NCI-H1436 treated with DMSO at 0.1 percent for 48 hours (cell line): ENCODE data around the gene NR6A1.
"Not testable (repeated sequence)": the region's sequence is repeated elsewhere in the genome, so short reads cannot be mapped to it uniquely, and the experiment has no call there.

Experiments
- DNase-seq: peaks from one replicate; lab custom pipeline; 2025; lab: John Stamatoyannopoulos, UW

The NR6A1 gene

DNA sequence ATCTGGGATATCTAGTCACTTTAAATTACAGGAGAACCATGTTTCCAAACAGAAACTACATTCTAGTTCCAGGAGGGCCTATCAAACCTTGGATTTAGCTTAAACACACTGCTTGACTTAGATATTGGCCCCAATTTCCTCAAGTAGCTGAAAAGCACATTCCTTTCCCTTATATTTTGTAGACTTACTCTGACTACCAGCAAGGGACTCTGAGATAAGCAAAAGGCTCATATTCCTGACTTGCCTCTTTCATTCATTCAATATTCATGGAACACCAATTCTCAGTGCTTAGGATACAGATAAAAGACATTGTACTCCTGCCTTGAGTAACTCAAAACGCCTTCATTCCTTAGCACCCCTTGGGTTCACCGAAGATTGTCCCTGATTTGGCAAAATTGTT lies 11.8 kb downstream of the NR6A1 start:
- no peak for DNase-seq

DNA sequence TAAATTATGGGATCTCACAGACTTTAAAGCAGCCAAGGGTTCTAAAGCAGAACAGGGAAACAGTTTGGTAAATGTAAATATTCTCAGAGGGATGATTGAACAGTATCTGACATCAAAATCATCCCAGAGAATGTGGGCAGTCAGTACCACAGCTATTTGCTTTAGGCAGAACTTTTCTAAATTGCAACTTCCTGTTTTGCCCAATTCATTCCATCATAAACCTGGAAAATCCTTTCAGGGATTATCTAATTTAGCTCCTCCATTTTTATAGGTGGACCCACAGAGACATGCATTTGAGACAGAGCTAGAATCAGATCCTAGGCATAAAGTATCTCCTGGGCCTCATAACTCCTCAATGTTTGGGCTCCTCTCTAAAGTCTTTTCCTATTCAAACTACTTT lies 12.4 kb downstream of the NR6A1 start:
- DNase-seq = no peak

DNA sequence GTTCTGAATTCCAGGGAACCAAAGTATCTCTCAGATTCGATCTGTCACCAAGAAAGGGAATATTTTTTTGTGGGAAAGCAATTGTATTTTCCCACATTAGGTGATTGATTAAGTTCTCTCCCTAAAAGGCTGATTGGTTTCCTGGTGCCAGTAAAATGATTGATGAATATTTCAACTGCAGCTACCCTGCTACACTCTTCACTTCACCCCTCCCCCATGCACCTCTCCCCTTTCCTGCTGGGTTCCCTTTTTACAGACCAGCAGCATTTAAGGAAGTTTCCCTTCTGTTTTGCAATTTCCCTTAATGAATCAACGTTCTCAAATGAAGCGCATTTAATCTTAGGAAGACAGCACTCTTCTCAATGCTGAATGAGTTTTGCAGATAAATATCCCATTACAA lies 13.1 kb downstream of the NR6A1 start:
- no peak for DNase-seq

DNA sequence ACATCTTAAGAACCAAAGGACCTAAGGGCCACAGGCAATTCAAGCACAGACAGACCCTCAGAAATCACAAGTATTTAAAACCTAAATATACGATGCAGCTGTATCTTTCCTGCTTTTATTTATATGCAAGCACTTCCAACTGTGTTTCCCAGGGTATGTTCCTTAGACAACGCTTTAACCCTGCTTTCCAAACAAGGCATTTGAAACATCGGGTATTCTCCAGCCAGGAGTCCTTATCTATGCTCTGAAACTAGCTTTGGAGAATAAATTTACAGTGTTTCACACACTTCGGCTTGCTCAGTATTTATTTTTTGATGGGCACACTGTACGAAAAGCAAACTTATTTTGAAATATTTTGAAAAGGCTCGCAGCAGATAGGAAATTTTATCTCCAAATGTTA lies 13.5 kb downstream of the NR6A1 start:
- no peak for DNase-seq

DNA sequence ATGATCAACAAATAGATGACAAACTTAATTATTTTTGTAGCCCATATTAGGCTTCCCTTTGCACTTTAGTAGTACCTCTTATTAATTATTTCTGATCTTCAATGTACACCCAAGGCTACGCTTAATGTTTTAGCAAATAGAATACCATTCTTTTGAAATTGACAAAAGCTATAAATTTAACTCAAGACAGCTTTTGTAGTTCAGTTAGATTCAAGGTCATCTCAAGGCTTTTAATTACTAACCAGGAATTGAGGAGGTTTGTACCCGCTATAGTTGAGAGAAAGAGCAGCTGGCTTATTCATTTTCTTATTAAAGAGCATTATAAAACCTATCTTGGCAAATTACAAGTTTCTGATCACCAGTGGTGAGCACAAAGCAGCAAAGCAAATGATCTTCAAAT lies 15.1 kb downstream of the NR6A1 start:
- no peak for DNase-seq

DNA sequence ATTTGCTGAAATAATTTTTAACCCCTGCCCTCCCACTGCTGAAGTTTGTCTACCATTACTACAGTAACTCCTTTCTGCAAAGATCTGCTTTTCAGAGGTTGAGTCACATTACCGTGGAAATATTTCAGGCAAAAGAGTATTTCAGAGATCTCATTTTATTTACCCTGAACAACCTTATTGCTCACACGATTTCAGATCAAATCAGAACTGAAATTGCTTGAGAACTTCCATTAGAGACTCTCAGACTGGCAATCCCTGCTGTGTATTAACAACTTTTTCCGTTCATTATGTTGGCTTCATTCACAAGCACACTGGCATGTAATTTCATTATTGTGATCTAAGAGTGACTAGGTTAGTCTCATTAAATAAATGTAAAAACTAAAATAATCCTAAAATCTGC lies 16.1 kb downstream of the NR6A1 start:
- DNase-seq = no peak

DNA sequence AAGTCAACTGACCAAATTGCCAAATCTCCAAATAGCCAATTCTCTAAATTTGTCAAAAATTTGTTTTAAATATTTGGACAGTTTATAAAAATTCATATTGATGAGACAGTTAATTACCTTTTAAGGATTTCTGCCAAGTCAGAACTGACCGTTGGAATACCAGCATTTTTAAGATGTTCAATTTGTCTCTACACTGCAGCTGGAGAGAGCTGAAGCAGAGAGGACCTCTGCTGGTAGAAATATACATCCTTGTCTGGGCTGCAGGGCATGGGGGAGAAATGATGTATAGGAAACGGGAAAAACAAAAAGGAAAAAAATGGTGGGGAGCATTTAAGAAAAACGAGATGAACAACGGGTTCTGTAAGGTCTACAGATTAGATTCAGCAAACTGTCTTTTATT lies 16.8 kb downstream of the NR6A1 start:
- DNase-seq = no peak

DNA sequence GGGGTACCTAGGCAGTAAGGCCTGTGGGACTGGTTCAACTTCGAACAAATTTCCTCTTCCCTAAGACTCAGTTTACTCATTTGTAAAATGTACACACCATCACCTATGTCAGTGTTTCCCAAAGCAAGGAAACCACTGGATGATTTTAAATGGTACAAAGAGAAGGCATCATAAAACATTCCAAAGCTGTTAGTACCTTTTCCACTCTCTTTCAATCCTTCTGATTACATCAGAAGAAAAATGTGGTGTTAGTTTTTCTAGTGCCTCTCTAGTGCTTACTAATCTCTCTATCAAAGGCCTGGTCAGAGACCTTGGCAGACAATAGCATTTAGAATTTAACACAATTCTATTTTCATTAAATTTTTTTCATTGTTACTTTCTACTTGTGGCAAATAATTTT lies 18.1 kb downstream of the NR6A1 start:
- no peak for DNase-seq

DNA sequence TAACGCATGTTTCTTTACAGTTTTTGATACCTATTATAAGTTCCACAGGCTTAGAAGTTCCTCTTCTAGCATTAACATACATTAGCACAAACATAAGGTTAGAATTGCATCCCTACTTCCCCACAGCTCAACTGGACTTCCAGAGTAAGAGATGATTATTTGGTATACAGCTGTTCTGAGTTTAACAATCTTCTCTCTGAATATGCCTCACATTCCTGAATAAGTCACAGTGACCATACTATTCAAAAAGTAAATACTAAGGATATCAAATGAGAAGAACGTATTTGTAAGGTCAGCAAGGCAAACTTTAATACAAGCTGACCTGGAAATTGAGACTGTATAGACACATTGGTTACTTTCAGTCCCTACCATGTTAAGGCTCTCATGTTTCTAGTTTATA lies 21.3 kb downstream of the NR6A1 start:
- DNase-seq = no peak

DNA sequence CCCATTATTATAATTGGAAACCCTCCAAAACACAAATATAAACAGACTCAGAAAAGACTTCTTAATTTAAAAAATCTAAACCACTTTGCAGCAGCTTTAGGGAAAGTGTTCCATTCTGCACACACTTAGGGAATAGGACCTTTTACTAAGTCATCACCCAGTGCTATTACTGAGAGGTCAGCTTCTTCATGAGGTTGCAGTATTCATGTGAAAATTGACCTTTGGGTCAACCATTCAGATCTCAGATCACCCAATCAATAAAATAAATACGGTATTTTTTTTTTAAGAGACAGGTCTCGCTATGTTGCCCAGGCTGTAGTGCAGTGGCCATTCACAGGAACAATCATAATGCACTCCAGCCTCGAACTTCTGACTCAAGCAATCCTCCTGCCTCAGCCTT lies 21.8 kb downstream of the NR6A1 start:
- DNase-seq = no peak

DNA sequence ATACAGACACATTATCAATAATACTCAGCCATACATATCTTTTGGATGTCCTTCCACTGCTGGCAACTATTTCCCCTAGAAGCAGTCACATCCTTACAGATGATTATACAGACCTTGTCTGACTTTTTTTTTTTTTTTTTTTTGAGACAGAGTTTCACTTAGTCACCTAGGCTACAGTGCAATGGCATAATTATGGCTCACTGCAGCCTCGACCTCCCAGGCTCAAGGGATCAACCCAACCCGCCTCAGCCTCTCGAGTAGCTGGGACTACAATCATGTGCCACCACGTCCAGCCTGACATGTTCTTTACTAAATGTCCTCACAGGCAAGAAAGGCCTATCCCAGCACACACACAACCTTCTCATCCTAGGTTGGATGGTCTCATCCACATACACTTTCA lies 24.0 kb downstream of the NR6A1 start:
- DNase-seq = no peak

DNA sequence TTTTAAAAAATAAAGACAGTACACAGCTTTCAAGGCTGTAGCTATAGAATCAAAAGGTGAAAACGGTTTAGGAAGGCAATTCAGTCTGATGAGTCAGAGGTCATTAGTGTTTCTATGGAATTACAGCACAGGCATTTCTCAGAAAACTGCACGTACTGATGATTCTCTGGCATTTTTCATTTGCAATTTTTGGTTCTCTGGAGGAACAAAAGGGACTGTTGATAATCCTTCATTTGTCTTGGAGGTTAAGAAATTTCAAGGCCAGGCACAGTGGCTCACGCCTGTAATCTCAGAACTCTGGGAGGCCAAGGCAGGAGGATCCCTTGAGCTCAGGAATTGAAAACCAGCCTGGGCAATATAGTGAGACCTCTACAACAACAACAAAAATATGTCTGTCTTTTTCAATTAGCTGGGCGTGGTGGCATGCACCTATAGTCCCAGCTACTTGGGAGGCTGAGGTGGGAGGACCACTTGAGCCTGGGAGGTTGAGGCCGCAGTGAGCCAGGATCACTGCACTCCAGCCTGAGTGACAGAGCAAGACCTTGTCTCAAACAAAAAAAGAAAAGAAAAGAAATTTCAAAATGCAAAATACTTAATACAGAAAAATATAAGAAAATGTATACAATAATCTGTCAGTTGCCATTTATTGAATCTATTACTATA lies 27.3 kb downstream of the NR6A1 start:
- DNase-seq = no peak

DNA sequence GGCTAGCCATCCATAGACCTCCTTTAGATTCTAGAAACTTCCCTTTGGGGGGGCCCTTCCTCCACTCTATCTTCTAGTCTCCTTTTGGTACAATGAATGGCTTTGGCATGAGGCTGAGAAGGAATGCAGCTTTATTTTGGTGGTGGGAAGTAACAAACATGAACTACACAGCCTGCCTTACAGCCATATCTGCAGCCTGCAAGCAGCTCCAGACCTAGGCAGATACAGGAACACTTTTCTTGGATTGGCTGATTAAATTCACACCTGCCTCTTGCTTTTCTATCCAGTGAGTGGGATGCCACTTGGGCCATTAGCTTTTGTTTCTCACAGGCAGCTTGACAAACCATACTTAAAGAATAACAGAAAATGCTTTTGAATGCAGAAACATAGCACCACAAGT lies 28.2 kb downstream of the NR6A1 start:
- DNase-seq = no peak

DNA sequence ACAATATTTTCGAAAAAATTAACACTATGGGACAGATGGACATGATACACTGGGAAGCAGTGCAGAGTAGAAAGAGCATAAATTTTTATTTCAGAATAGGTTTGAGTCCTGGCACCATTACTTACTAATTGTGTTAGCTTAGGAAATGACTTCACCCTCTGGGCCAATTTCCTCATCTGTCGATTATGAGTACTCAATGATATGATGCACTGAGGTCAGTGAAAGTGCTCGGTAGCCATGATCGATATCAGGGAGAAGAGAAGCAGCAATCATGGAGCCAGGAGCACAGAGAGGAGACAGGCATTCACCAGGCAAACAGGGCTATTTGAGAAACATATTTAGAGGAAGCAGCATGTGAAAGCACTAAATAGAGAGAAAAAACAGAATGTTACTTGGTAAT lies 29.4 kb downstream of the NR6A1 start:
- DNase-seq = no peak

DNA sequence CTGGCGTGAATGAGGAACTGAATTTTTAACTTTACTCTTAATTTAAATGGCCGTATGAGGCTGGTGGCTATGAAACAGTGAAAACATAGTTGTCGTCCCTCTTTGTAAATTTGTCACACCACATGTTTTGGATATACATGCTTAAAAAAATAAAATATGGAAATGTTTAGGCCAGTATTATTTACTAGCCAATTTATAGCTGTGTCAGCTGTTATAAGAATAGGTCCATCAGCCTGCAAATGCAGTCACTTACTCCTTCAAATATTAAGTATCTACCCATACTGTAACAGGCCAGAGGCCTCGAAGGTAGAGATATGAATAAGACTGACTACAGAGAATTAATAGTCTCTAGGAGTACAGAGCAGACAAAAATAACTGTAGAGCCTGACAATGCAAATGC lies 30.0 kb downstream of the NR6A1 start:
- DNase-seq = no peak

DNA sequence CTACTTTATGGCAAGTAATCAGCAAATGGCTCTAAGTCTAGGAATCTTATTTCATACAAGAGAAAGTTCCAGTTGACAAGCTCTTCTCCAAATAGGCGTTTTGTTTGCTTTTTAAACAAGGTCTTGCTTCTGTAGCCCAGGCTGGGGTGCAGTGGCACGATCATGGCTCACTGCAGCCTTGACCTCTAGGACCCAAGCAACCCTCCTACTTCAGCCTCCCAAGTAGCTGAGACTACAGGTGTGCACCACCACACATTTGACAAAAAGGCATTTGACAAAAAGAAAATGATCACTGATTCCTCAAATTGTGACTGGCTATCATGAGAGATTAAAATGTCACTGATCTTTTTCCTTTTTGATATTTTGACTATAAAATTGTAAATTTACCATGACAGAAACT lies 31.8 kb downstream of the NR6A1 start:
- no peak for DNase-seq

DNA sequence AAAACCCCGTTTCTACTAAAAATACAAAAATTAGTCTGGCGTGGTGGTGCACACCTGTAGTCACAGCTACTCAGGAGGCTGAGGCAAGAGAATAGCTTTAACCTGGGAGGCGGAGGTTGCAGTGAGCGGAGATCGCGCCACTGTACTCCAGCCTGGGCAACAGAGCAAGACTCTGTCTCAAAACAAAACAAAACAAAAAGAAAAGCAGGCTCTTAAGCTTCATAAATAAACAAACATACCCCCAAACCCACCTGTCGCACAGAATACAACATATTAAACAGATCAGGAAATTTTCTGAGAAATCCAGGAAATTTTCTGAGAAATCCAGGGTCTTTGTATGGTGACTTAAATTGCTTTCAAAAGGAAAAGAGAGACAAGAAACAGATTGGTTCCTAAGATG lies 33.0 kb downstream of the NR6A1 start:
- not testable (repeated sequence) for DNase-seq

DNA sequence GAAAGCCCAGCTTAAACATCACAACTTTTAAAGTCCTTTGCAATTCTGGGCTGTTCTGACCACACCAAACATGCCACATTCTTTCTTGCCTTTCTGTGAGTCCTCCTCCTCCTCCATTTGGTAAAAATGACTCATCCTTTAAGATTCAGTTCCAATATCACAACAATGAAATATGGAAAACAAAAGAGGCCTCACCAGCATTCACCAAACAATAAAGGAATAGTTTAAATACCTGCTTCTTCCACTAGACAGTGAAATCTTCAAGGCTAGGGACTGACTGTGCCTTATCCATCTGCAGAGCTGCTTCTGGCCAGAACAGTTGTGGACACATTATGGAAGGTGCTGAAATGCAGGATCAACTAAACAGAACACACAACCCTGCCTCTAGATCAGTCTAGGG lies 36.0 kb downstream of the NR6A1 start:
- DNase-seq = no peak

DNA sequence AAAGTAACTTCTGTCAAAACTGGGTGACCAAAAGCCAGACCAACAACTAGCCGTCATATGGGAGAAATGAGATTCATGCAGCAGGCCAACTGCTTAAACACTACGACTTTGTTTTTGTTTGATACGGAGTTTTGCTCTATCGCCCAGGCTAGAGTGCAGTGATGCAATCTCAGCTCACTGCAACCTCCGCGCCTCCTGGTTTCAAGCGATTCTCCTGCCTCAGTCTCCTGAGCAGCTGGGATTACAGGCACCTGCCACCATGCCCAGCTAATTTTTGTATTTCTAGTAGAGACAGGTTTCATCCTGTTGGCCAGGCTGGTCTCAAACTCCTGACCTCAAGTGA lies 36.4 kb downstream of the NR6A1 start:
- not testable (repeated sequence) for DNase-seq

DNA sequence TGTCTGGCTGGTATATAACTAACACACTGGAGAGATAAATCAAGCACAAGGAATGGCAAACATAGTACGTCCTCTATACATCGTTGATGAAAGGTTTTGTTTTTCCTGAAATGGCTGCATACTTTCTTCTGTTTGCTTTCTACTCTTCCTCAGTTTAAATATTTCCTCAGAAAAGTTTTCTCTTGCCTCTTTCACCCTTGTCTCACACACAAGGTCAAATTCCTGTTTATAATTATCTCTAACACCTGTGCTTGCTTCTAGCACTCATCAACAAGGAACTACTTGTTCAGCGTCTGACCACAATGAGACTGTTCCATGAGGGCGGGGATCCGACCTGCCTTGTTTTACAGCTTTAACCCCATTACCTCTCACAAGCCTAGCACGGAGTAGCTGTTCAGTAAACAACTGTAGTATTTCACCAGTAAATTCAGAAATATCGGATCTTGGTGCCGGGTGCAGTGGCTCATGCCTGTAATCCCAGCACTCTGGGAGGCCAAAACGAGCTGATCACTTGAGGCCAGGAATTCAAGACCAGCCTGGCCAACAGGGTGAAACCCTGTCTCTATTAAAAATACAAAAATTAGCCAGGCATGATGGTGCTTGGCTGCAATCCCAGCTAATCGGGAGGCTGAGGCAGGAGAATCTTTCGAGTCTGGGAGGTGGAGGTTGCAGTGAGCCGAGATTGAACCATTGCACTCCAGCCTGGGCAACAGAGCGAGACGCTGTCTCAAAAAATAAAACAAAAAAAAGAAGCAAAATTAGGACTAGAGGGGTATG lies 37.0 kb downstream of the NR6A1 start:
- no peak for DNase-seq

DNA sequence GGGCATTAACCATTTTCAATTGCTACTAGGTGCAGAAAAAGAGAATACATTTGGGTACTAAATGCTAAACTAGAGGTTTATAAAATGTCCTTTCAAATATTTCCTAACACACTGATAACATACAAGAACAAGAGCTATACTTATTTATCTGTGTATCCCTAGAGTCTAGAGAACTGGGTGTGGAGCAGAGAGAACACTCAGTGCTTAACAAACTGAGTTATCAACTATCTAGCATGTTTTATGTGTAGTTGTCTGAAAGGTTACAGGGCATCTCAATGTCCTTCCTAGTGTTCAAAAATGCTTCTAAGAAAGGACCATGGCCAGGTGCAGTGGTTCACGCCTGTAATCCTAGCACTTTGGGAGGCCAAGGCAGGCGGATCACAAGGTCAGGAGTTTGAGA lies 40.3 kb downstream of the NR6A1 start:
- no peak for DNase-seq

DNA sequence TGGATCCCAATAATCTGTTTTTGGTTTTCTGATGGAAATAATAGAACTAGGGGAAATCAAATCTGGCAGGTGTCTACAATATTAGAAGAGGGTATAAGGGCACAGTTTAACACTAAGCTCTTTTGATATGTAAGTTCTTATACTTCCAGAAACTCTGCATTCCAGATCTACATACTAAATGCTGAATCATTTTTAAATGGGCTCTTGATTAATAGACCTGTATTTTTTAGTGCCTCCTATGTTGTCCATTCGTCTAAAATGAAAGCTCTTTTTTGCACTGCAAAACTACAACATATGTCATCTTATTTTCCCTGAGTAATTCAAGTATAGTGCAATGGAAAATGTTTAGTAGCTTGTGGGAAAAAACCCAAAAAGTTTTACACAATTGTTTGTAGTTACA lies 44.2 kb downstream of the NR6A1 start:
- DNase-seq = no peak

DNA sequence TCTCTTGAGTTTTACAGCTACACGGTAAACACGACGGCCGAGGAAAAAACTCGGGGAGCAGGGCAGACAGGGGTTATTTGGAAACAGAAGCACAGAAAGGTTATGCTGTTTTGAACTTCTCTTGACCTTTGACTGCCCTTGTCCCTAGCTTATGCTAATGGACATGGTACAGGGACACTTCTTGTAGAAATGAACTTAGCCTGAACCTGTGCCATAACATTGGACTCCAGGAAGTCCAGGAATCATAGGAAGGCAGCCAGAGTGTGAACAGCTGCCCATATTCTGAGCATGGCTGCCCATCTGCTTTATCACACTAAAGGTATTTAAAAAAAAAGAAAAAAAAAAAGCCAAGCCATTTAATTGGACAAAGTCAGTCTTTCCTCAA lies 46.1 kb downstream of the NR6A1 start:
- no peak for DNase-seq

DNA sequence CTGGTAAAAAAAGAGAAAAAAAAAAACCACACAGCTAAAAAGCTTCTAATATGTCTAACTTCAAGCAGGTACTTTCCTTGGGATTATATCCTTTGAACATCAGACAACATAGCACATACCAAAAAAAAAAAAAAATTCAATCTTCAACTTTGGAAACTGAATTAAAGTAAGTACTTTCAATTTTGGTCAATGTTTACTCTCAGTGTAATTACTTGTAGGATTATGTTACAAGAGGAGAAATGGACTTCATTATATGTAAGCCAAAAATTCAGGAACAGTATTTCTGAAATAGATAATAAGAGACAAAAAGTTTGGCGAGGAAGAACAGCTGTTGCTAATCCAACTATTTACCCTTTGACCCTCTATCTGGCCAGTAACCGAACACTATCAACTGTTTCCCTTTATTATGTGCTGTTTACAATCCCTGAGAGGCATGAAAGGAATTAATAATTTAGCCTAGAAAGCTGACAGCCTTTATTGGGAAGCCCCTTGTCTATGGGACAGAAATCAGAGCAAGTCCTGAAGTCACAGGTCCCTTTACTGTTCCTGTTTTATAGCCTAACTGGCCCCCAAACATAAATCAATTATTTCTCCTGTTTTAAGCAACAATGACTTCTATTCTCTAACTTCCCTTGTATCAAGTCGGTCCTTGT lies 46.6 kb downstream of the NR6A1 start:
- no peak for DNase-seq
